GM18867 (cell line): ENCODE results near the gene PDCD1LG2.
A peak's percentile ranks its signal among the peaks of the same experiment; 100 is the strongest.
"Not testable (repeated sequence)": the region's sequence is repeated elsewhere in the genome, so short reads cannot be mapped to it uniquely, and the experiment has no call there.

Source experiments
- ATAC-seq: cut with Tn5 transposase; IDR thresholded peaks from one replicate; pipeline ENCODE4 v1.9.1; 2021; ENCODE audit warnings: mild to moderate bottlenecking, moderate library complexity; ENCODE audit not compliant: unreplicated experiment

PDCD1LG2 gene

DNA sequence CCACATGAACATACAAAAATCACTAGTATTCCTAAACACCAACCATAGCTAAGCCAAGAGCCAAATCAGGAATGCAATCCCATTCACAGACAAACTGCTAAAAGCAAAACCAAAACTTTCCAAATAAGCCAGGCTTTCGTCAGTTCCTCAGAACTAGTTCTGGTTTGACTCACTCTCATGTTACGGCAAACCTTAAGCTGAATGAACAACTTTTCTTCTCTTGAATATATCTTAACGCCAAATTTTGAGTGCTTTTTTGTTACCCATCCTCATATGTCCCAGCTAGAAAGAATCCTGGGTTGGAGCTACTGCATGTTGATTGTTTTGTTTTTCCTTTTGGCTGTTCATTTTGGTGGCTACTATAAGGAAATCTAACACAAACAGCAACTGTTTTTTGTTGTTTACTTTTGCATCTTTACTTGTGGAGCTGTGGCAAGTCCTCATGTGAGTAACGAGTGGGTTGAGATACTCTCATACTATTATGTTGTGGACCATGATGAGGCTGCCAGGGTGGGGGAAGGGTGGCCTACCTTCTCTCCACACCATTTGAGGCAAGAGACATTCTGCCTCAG is at the start of gene PDCD1LG2:
TSS of gene PDCD1LG2 (plus strand) at position 172 of the 572 bp plus-strand sequence. CDS start 12,016 bp downstream, outside the sequence.
- peak; percentile 70 for ATAC-seq

DNA sequence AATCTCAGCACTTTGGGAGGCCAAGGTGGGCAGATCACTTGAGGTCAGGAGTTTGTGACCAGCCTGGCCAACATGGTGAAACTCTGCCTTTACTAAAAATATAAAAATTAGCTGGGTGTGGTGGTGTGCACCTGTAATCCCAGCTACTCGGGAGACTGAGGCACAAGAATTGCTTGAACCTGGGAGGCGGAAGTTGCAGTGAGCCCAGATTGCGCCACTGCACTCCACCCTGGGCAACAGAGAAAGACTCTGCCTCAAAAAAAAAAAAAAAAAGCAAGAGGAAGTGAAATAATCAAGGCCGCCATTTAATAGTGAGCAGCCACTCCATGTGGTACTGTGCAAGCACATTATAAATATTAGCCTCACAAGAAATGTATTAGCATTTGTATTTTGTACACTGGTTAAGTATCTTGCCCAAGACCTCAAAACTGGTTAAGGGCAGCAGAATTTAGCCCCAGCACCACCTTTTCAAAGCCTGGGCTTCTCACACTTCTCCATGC is 45.5 kb upstream of the PDCD1LG2 start:
- not testable (repeated sequence) for ATAC-seq

DNA sequence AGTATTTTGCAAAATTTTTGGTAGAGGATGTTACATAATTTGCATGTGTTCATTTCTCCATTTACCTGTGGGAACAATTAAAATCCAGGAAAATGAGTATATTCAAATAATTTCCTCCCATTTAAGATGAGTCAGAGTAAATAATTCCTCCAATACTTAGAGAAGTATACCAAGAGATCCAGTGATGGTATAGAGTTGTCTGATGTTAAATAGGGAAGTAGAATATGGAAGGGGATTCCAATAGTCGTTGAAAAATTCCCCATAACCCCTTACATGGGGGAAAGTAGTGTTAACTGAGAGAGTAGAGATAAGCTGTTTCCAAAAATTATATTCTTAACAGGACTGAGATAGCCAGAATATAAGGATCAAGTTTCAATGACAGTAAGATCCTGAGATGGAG is 44.3 kb upstream of the PDCD1LG2 start:
- no peak for ATAC-seq

DNA sequence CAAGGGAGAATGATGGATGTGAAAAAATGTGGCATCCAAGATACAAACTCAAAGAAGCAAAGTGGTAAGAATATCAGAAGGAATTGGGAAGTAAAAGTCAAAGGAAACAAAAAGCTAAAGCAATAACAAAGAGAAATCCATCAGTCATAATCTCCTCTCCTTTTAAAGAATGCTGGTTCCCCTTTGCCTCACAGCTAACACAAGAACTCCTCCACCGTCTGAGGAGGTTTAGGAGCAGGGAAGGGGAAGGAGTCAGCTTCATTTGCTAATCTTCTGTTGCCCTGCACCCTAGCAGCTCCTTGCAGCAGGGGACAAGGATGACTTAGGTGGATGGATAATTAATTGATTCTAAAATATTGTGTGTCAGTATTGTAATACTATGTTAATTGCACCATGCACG is 43.6 kb upstream of the PDCD1LG2 start:
- ATAC-seq = no peak

DNA sequence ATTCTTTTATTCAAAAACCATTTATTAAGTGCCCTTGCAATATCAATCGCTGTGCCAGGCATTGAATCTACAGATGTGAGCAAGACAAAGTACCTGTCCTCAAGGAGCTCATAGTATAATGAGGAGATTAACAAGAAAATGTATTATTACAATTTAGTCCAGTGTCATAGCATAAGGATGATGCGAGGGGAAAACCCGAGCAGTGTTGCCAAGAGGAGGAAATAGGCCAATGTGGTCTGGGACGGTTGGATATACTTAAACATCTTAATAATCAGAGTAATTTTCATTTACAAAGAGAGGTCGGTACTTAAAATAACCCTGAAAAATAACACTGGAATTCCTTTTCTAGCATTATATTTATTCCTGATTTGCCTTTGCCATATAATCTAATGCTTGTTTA is 41.5 kb upstream of the PDCD1LG2 start:
- ATAC-seq = no peak

DNA sequence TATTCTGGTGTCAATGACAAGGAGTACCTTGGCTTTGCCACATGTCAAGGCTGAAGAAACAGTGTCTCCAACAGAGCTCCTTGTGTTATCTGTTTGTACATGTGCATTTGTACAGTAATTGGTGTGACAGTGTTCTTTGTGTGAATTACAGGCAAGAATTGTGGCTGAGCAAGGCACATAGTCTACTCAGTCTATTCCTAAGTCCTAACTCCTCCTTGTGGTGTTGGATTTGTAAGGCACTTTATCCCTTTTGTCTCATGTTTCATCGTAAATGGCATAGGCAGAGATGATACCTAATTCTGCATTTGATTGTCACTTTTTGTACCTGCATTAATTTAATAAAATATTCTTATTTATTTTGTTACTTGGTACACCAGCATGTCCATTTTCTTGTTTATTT is 40.2 kb upstream of the PDCD1LG2 start:
- no peak for ATAC-seq

DNA sequence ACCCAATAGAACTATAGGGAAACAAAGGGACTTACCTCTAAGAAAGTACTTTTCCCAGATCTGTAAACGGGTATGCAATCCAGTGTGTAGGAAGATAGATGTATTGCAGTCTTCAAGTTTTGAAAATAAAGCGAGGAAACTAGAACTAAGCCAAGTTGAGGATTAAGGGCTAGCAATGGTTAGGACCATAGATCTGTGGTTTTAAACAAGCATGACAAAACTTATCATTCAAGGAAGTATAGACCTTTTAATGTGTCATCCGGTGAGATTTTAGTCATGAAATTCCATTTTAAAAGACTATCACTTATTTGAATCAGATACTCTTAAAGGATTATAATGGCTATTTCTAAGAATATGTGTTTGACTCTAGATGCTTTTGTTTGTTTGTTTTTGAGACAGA is 39.5 kb upstream of the PDCD1LG2 start:
- ATAC-seq = no peak

DNA sequence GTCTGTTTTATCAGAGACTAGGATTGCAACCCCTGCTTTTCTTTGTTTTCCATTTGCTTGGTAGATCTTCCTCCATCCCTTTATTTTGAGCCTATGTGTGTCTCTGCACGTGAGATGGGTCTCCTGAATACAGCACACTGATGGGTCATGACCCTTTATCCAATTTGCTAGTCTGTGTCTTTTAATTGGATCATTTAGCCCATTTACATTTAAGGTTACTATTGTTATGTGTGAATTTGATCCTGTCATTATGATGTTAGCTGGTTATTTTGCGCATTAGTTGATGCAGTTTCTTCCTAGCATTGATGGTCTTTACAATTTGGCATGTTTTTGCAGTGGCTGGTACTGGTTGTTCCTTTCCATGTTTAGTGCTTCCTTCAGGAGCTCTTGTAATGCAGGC is 34.7 kb upstream of the PDCD1LG2 start:
- ATAC-seq = not testable (repeated sequence)

DNA sequence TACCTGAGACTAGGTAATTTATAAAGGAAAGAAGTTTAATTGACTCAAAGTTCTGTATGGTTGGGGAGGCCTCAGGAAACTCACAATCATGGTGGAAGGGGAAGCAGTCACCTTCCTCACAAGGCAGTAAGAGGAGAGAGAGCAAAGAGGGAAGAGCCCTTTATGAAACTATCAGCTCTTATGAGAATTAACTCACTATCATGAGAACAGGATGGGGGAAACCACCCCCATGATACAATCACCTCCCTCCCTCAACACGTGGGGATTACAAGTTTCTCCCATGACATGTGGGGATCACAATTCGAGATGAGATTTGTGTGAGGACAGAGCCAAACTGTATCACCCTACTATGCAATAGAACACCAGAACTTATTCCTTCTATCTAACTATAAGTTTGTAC is 32.1 kb upstream of the PDCD1LG2 start:
- ATAC-seq = no peak

DNA sequence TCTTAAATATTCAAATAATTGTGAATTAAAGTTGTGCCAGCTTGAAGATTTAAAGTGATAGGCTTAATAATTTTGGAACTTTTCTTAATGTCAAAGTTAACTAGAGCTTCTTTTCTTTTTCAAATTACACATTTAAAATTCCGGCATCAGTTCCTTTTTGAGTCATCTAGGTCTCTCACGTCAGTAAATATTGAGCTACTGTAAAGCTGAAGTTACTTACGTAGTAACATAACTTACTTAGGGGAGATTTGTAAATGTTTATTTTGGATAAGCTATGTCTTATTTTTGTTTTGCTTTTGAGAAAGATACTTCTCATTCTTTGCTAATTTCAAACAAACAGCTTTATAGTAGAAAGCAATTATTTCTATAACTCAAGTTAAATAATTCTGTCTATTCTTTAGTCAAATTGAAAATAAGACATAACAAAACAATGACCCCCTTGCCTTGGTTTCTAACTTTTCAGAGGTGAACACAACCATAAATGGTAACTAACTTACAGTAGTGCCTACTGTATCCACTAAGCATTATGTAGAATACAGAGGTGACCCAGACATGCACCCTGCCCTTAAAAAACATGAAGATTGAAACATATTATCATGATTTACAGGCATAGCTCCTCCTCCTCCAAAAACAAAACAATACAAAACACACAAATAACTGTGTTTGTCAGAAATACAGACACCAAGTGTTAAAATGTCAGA is 30.2 kb upstream of the PDCD1LG2 start:
- ATAC-seq = peak; percentile 56

DNA sequence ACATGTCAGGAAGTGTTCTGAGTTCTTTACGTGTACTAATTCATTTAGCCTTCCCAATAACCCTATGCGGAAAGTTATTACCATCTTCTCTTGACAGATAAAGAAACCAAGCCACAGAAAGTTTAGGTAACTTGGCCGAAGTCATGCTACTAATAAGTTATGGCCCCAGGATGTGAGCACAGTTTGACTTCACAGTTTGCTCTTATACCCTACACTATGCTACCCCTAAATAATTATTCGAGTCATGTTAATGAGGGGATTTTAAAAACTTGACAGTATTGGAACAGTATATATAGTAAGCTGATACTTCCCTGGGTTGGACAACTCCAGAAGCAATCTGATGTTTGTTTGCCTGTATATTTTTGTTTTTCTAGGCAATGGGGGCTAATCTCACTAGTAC is 29.4 kb upstream of the PDCD1LG2 start:
- ATAC-seq = no peak

DNA sequence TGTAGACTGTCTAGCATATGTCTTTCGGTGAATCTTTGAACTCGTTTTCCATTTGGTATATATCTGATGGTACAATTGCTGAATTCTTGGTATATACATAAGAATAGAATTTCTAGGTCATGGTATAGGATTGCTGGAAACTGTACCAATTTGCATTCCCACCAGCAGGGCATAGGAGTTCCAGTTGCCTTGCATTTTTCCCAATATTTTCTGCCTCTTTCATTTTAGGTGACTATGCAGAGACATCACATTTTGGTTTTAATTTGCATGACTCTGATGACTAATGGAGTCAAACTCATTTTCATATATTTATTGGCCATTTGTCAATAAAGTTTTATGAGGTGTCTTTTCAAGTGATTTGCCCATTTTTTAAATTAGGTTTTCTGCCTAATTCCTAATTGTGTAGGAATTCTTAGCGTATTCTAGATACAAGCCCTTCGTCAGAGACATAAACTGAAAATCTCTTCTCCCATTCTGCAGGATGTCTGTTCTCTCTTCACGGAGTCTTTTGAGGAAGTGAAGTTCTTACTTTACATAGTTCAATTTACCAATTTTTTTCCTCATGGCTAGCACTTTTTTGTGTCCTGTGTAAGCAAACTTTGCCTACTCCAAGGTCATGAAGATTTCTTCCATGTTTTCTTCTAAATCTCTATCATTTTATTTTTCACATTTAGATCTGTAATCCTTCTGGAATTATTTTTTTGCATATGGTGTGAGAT is 28.9 kb upstream of the PDCD1LG2 start:
- no peak for ATAC-seq

DNA sequence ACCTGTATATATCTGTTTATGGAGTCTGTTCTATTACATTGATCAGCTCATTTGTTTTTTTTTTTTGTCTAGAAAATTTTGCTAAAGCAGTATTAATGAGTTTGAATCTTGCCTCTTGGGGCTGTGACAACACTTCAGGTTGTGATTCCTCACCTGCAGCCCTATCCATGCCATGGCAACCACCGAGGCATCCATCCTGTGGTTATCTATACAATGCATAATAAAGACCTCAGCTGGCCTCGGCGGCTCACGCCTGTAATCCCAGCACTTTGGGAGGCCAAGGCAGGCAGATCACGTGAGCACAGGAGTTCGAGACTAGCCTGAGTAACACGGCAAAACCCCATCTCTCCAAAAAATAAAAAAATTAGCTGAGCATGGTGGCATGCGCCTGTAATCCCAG is 28.1 kb upstream of the PDCD1LG2 start:
- no peak for ATAC-seq

DNA sequence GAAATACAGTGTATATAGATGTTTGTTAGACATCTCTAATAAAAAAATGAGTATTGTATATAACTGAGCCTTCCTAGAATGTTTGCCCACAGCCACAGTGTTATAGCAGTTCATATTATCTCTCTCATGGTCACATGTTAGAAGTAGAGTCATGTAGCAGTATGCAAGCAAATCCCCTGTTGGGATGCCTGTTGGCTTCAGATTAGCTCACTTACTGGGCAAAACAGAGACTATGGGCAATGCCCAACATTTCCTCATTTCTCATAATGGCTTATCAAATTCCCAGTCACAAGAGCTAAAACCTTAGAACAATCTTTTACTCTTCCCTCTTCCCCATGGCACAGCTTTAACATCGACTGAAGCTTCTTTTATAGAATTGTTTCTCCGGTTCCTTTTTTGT is 27.0 kb upstream of the PDCD1LG2 start:
- ATAC-seq = no peak

DNA sequence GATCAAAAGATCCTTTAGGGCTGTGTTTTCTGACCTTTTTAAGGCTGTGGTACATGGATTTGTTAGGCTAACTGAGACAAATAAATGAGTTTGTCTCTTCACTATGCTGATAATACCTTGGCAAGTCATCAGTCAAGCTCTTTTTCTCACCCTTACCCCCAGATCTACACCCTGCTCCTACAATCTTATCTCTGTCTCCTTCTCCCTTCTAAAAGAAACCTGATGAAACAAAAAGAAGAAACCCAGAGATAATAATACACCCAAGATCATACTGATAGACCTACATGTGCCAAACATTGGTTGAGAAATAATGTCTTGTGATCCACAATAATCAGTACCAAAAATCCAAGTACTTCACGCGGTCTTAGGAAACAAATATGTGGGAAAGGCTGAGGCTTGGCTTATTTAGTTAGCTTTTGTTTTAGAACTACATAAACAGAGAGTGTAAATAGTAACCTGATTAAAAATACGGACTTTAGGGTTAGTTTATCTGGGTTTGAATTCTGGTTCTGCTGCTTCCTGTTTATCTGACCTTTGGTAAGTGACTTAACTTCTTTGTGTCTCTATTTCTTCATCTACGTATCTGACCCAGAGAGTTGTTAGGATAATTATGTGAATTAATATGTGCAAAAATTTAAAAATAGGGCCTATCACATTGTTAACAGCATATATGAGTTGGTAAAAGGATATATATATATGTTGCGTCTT is 24.8 kb upstream of the PDCD1LG2 start:
- no peak for ATAC-seq

DNA sequence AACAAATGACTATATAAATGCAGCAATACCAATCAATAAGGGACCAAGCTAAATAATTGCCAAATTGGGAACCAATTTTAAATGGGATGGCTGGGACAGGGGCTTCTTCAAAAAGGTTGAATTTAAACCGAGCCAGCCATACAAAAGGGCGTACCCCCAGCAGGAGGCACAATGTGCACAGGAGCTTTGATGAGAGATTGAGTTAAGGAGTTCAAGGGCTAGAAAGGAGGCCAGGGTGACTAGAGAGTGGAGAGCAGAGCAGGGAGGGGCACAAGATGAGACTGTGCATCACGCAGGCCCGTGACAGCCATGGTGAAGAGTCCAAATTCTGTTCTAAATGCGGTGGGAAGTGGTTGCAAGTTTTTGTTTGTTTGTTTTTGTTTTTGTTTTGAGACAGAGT is 23.3 kb upstream of the PDCD1LG2 start:
- ATAC-seq = no peak

DNA sequence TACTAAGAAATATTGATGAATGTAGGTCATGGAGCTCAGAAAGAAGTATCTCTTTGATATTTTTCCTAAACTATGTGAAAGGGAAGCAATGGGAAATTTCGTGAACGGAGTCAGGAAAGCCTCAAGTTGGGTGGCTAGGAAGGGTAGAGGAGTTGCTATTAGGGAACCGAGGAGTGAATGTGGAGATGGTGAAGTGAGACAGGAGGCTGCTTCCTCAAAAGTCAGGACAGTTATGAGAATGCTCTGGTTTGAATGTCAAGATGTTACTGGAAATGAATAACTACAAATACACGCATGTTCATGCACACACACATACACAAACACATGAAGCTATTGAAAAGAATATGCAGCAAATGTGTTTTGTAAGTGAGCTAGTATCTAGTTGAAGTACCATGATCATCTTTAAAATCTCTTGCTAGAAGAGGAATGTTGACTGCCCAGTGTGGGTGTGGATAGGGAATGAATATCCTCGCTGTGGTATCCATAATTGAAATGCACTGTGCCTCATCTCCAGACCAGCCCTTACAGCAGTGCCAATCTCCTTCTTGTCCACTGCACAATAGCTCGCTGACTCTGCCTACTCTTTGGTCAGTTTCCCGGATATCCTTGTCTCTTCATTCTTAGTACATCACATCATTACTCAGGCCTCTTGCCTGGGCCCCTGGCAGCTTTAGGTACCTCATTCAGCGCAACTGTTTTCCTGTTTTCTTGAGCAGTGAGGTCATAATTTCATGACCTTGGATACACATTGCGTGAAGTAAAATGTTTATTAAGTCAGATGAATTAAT is 21.9 kb upstream of the PDCD1LG2 start:
- ATAC-seq = no peak

DNA sequence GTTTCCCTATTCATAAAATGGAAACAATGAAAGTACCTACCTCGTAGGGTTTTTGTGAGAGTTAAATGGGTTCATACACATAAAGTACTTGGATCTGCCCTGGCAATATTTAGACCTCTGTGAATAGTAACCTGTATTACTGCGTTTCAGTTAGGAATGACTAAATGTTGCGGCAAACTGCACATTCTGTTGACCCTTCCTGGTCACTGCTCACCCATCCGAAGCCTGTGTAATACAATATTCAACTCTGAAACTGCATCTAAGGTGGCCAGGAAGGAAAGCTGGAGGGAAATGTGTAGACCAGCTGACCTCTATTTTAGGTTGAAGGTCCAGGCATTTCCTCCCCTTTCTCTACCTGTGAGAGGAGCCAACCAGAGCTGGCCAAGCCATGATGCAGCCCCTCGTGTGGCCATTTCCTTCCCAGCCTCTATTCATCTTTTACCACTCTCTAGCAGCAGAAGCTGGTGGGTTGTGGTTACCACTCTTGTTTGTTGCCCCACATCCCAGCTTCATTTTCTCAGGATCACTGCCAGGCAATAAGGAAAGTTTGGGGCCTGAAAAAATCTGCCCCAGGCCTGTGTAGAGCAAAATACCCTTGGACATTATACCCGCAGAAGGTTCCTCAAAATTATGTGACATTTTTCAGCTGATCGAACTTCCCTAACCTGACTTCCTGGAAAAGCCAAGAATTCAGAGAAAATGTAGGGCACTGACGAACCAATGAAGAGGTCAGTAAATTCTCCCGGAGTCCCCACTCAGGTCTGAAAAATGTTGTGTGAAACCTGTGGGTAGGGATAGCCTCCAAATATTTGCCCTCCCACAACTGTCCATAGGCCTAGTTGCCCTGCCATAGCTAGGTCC is 20.5 kb upstream of the PDCD1LG2 start:
- ATAC-seq = no peak

DNA sequence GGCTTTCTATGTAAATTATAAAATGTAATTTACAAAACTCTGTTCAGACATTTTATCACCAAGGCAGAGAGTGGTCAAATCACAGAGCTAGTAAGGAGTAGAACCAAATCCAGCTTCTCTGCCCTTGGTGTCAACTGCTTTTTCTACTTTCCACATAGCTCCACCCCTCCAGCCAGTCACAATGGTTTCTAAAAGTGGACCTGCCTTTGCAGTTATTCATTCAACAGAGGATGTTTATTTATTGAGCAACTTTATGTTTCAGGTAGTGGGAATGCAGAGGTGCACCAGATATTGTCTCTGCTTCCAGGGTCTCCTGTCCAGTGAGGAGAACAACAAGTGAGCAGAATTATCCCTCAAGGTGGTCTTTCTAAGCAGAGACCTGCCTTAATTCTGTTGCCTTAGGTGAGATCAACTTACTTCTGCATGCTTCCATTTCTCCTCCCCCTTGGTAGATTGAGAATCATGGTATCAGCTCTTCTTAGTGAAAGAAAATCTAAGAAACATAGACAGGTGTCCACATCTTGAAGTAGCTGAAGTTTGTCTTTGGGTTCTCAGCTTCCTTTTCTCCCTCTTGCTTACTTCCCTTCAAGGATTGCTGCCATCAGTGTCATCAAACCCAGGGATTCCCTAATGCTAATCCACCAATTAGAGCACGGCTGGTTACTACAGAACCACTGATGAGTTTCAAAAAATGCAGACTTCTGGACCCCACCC is 17.2 kb upstream of the PDCD1LG2 start:
- no peak for ATAC-seq
